ENCODE measurements around the gene LDLRAD3. TPM values are rescaled to one million over a fixed set of nuclear protein-coding genes. Genes with fewer than 3 reads are reported as not detected.

LDLRAD3 gene
- total RNA-seq, 1 experiment from 2014 or later: 19.0 TPM

DNA sequence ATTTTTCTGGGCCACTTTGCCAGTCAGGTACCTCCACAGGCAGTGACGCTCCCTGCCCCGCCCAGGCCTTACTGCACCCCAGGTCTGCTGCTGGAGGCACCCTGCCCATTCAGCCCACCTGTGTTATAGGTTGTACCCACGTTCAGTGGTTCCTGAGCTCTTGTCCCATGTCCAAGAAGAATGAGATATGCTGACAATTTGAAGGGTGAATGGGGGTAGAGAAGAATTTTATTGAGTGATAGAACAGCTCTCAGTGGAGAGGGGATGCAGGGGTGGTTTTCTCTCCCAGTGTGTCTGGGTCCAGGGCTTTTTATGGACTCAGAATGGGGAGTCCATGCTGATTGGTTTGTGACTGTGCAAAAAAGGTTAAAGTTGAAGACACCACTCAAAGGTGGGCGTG, 149.7 kb downstream of the LDLRAD3 start:
- TF ChIP-seq, protein P1, sequence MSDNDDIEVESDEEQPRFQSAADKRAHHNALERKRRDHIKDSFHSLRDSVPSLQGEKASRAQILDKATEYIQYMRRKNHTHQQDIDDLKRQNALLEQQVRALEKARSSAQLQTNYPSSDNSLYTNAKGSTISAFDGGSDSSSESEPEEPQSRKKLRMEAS (IDR thresholded peaks at IDR 0.05): no peak
- no peak for TF ChIP-seq RAD21 (IDR thresholded peaks at IDR 0.05; ENCODE audit: low read depth)
- Histone ChIP-seq H3K27me3 (ENCODE audit: insufficient read depth, low read length) (no peaks in the 10 kb centered on the region), H4K20me1 (ENCODE audit: insufficient read depth) (no peaks in the 10 kb centered on the region), H3K4me1 (ENCODE audit: control insufficient read depth in 1 of 2, insufficient read depth in 2 of 2, low read length in 2 of 2) (no peaks in the 10 kb centered on the region), H2AFZ (ENCODE audit: low read depth, low read length, poor library complexity, severe bottlenecking) (no peak overlapping the region), H3K79me2 (ENCODE audit: insufficient read depth, low read length) (no peaks in the 10 kb centered on the region), H3K36me3 (ENCODE audit: control insufficient read depth in 1 of 2, insufficient read depth in 2 of 2, low read length in 2 of 2) (peaks cover 0 to 5% of the 10 kb centered on the region in 2 experiments; a peak in 2 of 4 replicates), H3K9ac (ENCODE audit: low read length) (no peak overlapping the region), H3K4me2 (ENCODE audit: low read length) (no peak overlapping the region), H3K4me3 (replicated peaks in 1 of 2; ENCODE audit: low read depth in 1 of 2, low read length in 2 of 2) (no peak overlapping the region), H3K9me2 (ENCODE audit: insufficient read depth) (no peaks in the 10 kb centered on the region), H3K9me3 (ENCODE audit: control insufficient read depth in 1 of 2, insufficient read depth in 1 of 2, low read depth in 1 of 2, low read length in 2 of 2) (peaks cover 4 to 8% of the 10 kb centered on the region in 2 experiments; a peak in 2 of 4 replicates), H3K27ac (ENCODE audit: low read depth, low read length) (no peak overlapping the region)
- ChIA-PET POLR2A (no interaction called here), RAD21 (ENCODE audit: low non-redundant PET in 1 of 2, low total read pairs in 2 of 2, uncharacterized antibody in 2 of 2, unreplicated experiment in 2 of 2) (no interaction called here), CTCF (no interaction called here)
- no TSS peak for BruUV-seq (replicated peaks)
- intact Hi-C loops (cut with micrococcal nuclease): no loop called here
- DNase-seq (ENCODE audit: low read depth, low spot score): no peak
- no peak for ATAC-seq

DNA sequence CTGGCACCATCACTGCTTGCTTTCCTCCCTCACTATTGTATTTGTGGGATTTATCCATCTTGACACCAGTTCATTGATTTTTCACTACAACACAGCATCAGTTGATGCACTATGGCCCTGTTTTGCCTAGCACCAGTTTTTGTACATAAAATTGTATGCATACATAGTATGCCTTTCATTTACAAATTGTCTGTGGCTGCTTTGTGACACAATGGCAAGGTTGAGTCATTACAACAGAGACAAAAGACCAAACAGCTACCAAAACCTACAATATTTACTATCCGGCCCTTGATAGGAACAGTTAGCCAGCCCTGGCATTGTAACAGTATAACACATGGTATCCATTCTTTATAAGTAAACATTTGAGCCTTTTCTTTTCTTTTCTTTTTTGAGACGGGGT, 150.3 kb downstream of the LDLRAD3 start:
- Histone ChIP-seq H3K4me3 (replicated peaks in 1 of 2; ENCODE audit: low read depth in 1 of 2, low read length in 2 of 2) (no peak overlapping the region), H3K9me2 (ENCODE audit: insufficient read depth) (no peaks in the 10 kb centered on the region), H3K79me2 (ENCODE audit: insufficient read depth, low read length) (no peaks in the 10 kb centered on the region), H3K9me3 (ENCODE audit: control insufficient read depth in 1 of 2, insufficient read depth in 1 of 2, low read depth in 1 of 2, low read length in 2 of 2) (peaks cover 4 to 8% of the 10 kb centered on the region in 2 experiments; a peak in 2 of 4 replicates), H2AFZ (ENCODE audit: low read depth, low read length, poor library complexity, severe bottlenecking) (no peak overlapping the region), H3K9ac (ENCODE audit: low read length) (no peak overlapping the region), H3K4me2 (ENCODE audit: low read length) (no peak overlapping the region), H4K20me1 (ENCODE audit: insufficient read depth) (no peaks in the 10 kb centered on the region), H3K36me3 (ENCODE audit: control insufficient read depth in 1 of 2, insufficient read depth in 2 of 2, low read length in 2 of 2) (peaks cover 0 to 5% of the 10 kb centered on the region in 2 experiments; a peak in 2 of 4 replicates), H3K27ac (ENCODE audit: low read depth, low read length) (no peak overlapping the region), H3K27me3 (ENCODE audit: insufficient read depth, low read length) (no peaks in the 10 kb centered on the region), H3K4me1 (ENCODE audit: control insufficient read depth in 1 of 2, insufficient read depth in 2 of 2, low read length in 2 of 2) (no peaks in the 10 kb centered on the region)
- BruUV-seq (replicated peaks): no TSS peak
- intact Hi-C loops (cut with micrococcal nuclease): no loop called here
- ChIA-PET RAD21 (ENCODE audit: low non-redundant PET in 1 of 2, low total read pairs in 2 of 2, uncharacterized antibody in 2 of 2, unreplicated experiment in 2 of 2) (no interaction called here), CTCF (no interaction called here), POLR2A (no interaction called here)
- DNase-seq (ENCODE audit: low read depth, low spot score) (no peak), ATAC-seq (no peak)
- TF ChIP-seq JUND (IDR thresholded peaks at IDR 0.05) (no peak), CBX3 (IDR thresholded peaks at IDR 0.05; ENCODE audit: low read depth) (no peak), YY1 (IDR thresholded peaks at IDR 0.05; ENCODE audit: extremely low read depth, insufficient replicate concordance, low read depth, low read length) (no peak), SP1 (IDR thresholded peaks at IDR 0.05; ENCODE audit: low read depth) (no peak), CEBPB (IDR thresholded peaks at IDR 0.05; ENCODE audit: low read depth) (no peak), POLR2A (IDR thresholded peaks at IDR 0.05; ENCODE audit: borderline replicate concordance, extremely low read depth, insufficient read depth, insufficient read length) (no peak), EZH2phosphoT487 (IDR thresholded peaks at IDR 0.05; ENCODE audit: borderline replicate concordance) (no peak), SIN3A (IDR thresholded peaks at IDR 0.05; ENCODE audit: low read depth) (no peak)
- TF ChIP-seq, protein P2, sequence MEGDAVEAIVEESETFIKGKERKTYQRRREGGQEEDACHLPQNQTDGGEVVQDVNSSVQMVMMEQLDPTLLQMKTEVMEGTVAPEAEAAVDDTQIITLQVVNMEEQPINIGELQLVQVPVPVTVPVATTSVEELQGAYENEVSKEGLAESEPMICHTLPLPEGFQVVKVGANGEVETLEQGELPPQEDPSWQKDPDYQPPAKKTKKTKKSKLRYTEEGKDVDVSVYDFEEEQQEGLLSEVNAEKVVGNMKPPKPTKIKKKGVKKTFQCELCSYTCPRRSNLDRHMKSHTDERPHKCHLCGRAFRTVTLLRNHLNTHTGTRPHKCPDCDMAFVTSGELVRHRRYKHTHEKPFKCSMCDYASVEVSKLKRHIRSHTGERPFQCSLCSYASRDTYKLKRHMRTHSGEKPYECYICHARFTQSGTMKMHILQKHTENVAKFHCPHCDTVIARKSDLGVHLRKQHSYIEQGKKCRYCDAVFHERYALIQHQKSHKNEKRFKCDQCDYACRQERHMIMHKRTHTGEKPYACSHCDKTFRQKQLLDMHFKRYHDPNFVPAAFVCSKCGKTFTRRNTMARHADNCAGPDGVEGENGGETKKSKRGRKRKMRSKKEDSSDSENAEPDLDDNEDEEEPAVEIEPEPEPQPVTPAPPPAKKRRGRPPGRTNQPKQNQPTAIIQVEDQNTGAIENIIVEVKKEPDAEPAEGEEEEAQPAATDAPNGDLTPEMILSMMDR (IDR thresholded peaks at IDR 0.05 in 2 of 3, conservative IDR thresholded peaks at IDR 0.05 in 1 of 3; ENCODE audit: borderline replicate concordance in 1 of 3, insufficient read depth in 1 of 3, low read depth in 2 of 3, low read length in 2 of 3): no peak
- TF ChIP-seq, protein P1 (IDR thresholded peaks at IDR 0.05): no peak
